Endometrial microvascular endothelial cells (primary cell): ENCODE results near the gene CAPN10. TPM values are rescaled to one million over a fixed set of nuclear protein-coding genes. Genes with fewer than 3 reads are reported as not detected.

Source experiments
- in situ Hi-C: cut with HindIII; loops from 2 replicates; pipeline ENCODE4 v1.10.0; 2017; ENCODE audit warnings: low sequenced_read_pairs, low pct_unique_long_range_greater_than_20kb; ENCODE audit errors: inconsistent ontology term
- total RNA-seq: library from RNA; depleted of rRNA; stranded (reverse); fragments of >200 nt; gene quantifications from one replicate; pipeline ENCODE4 v1.2.3, GENCODE V29; 2015; ENCODE audit errors: inconsistent ontology term

CAPN10 gene
- total RNA-seq, 1 donor from 2014 or later: 19.8 TPM

DNA sequence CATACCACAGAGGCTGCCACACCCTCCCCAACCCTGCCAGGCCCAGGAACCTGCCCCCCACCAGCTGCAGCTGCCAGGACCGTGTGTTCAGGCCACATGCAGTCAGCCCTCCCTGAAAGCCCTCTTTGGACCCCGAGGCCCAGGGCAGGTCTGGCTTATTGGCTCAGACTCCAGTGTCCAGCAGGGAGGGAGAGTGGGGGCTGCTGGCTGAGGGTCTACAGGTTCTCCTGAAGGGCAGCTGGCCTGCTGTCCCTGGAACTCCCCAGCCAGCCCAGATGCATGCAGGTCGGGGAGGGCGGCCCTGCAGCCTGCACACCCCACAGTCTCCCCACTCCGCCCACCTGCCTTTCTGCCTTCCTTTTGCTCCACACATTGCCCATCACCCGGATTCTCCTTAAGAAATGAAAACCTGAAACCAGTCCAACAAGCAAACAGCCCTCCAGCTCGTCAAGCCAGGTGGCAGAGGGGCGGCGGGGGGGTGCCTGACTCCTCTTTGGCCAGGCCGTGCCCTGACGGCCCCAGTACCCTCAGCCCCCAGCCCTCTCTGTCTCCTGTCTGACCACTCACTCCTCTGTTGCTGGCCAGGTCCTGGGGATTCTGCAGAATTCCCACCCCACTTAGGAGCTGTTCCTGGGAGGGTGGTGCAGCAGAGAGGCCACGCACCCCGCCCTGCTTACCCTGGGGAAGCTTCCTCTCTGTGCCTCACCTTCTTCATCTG is 56.7 kb downstream of the CAPN10 start:
- in situ Hi-C loops: no loop called here

GRCh38 chr2:240643811-240644150 is 57.2 kb downstream of the CAPN10 start:
- in situ Hi-C loops: no loop called here

DNA sequence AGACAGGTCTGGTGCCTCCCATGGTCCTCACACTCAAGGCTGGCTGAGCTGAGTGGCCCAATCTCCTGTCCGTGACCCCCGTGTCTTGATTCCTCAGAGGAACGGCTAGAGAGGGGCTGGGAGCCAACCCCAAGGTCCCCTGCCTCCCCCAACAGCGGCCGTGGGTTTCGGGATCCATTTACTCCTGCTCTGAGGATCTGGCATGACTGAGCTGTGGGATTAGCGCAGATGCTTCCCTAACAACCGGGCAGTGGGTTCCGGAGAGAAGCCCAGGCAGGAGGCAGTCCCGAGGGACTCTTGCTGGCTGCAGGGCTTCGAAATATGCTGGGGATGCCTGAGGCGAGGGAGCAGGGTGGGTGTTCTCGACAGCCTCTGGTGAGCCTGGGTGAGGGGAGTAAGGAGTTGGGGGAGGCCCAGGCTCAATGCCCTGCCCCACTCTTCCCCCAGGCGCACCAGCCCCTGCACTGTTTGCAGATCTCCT is 57.7 kb downstream of the CAPN10 start:
- in situ Hi-C loops: no loop called here

GRCh38 chr2:240644859-240645301 is 58.3 kb downstream of the CAPN10 start:
- in situ Hi-C loops: no loop called here

- in situ Hi-C loops: no loop called here
Measured at GRCh38 chr2:240645346-240645745, 58.8 kb downstream of the CAPN10 start.

GRCh38 chr2:240645801-240646175 is 59.3 kb downstream of the CAPN10 start:
- in situ Hi-C loops: no loop called here

DNA sequence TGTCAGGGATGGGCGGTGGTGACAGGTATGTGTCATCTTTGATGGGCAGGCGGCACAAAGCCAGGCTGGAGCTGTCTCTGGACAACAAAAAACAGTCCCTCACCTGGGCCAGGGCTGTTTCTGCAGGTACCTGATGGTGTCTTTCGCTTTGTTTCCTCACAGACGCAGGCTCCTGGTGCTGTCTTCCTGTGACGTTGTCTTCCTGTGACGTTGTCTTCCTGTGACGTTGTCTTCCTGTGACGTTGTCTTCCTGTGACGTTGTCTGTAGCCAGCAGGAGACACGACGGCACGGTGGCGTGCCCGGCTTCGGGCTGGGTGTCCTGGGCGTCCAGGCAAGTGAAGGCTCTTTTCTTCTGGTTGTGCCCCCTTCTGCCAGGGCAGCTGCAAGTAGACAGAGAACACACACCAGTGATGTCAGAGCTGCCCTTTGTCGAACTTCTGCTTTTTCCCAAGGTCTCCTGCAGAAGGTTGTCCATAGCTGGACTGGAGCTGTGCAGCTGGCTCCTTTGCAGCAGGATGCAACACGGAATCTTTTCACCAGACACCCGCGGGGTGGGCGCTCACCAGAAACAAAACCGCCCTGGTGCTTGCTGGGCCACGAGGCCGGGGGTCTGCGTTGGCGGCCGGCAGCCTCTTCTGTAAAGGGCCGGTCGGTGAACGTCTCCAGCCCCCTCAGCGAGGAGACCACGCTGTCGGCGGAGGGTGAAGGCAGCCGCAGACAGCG is 59.8 kb downstream of the CAPN10 start:
- in situ Hi-C loops: no loop called here

GRCh38 chr2:240646900-240647502 is 60.5 kb downstream of the CAPN10 start:
- in situ Hi-C loops: no loop called here

GRCh38 chr2:240647503-240648154 is 61.1 kb downstream of the CAPN10 start:
- in situ Hi-C loops: no loop called here

DNA sequence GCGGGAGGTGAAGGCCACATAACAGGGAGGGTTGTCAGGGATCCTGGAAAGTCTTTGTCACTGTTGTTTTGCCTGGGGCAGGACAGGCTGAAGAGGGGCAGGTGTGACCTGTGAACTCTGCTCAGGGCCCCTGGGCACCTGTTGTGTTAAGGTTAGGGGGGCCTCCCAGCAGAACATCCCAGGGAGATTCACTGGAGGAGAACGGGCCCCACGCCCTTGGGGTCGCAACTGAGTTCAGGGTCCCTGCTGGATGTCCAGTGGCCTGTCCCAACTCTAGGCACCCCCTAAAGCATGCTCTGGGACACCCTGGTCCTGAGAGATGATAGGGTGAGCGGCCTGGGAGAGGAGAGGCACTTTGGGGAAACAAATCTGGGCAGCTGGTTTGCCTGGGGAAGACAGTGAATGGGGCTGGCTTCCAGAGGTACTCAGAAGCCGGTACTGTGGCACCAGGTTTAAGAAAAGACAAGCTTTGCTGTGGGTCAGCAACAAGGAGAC is 61.7 kb downstream of the CAPN10 start:
- in situ Hi-C loops: no loop called here

Other genes starting within 250 kb of the CAPN10 start
- 41.4 TPM for gene GPC1, start 151.1 kb upstream of the CAPN10 start, total RNA-seq
- 3.0 TPM for gene ANKMY1, start 28.7 kb upstream of the CAPN10 start, total RNA-seq
- 2.8 TPM for gene DUSP28, start 26.4 kb upstream of the CAPN10 start, total RNA-seq
- 23.2 TPM for gene RNPEPL1, start 18.2 kb upstream of the CAPN10 start, total RNA-seq
- gene GPR35, start 38.7 kb downstream of the CAPN10 start, total RNA-seq: 0.46 TPM
- gene AQP12B, start 96.2 kb downstream of the CAPN10 start, total RNA-seq: not detected
- gene AQP12A, start 105.1 kb downstream of the CAPN10 start, total RNA-seq: not detected
- not detected for gene KIF1A, start 233.5 kb downstream of the CAPN10 start, total RNA-seq